ENCODE measurements around the gene HSD17B2.
"Not testable (repeated sequence)": the region's sequence is repeated elsewhere in the genome, so short reads cannot be mapped to it uniquely, and the experiment has no call there.

The HSD17B2 gene

GRCh38 chr16:82034981-82035612 lies at the start of gene HSD17B2:
HSD17B2 (plus strand) TSS chr16:82035253; CDS start chr16:82035425, 172 bp downstream.
- DNase-seq (ENCODE audit: low read depth): no peak

- DNase-seq (ENCODE audit: low read depth): no peak
These were observed 47.9 kb upstream of the HSD17B2 start for GRCh38 chr16:81987121-81987520.

- no peak for DNase-seq (ENCODE audit: low read depth)
These were observed 47.3 kb upstream of the HSD17B2 start for GRCh38 chr16:81987706-81988105.

DNA sequence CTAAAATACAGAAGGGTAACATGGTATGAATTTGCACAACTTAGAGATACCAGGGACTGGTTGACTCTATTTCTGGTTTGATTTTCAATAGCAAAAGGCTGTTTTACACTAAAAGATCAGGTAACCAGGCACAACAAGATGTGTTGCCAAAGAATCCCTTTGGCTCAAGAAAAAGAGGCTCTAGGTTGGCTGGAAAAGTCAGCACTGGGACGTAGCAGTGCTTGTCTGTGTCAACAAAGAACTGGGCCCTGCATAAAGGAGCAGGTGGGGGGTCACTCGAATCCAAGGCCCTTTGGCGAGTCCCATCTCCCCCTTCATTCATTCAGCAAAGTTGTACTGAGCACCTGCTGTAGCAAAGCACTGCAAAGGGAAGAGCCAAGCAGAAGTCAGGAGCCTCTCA lies 42.2 kb upstream of the HSD17B2 start:
- DNase-seq (ENCODE audit: low read depth): no peak

- no peak for DNase-seq (ENCODE audit: low read depth)
These were observed 40.6 kb upstream of the HSD17B2 start for GRCh38 chr16:81994485-81994884.

GRCh38 chr16:81995651-81996050 lies 39.4 kb upstream of the HSD17B2 start:
- DNase-seq (ENCODE audit: low read depth): no peak

DNA sequence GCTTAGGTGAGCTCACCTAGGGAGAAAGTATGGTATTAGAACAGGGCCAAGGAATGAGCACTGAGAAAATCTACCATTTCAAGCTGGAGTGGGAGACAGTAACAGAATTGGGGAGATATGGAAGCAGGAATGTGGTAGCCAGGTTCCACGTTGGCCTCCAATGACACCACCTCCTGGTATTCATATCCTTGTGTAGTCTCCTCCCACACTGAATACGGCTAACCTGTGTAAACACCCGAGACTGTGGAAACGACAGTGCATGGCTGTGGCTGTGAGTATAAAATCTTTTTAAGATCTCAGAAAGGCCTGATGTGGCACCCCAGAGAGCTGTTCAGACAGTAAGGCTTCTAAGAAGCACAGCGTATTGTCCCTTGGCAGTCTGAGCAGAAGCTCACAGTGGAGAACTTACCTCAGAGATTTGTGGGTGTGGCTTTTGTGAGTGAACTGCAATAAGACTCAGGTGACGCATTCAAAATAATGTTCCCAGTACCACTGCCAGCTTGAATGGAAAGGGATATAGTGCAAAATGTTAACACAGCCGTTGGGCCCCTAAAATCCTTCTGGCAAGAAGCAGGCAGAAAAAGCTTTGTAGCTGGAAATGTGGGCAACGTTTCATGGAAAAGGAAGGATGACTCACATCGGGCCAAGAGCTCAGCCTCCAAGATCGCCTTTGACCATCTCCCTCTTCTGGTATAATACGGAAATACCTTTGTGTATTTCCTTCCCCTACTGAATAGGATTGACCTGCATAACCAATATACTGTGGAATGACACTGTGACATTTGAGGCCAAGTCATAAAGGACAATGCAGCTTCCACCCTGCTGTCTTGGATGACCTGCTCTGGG lies 38.2 kb upstream of the HSD17B2 start:
- DNase-seq (ENCODE audit: low read depth): no peak

- DNase-seq (ENCODE audit: low read depth): peak; percentile 73
These were observed 37.3 kb upstream of the HSD17B2 start for GRCh38 chr16:81997738-81998137.

GRCh38 chr16:82002831-82003230 lies 32.2 kb upstream of the HSD17B2 start:
- DNase-seq (ENCODE audit: low read depth): no peak

DNA sequence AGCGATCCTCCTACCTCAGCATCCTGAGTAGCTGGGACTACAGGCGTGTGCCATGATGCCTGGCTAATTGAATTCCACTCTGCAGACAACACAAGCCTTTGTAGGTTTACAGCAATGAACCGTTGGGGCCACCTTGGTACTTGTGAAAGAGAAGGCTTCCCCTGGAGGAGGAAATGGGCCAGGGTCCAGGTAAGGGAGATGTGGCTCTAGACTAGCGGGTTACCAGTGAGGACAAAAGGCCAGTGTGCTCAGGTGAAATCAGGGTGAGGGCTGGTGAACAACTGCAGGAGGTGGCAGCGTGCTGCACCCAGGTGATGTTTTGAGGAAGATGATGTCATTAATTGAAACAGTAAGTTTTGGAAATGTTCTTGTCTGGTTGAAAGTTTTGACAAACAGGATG lies 30.5 kb upstream of the HSD17B2 start:
- no peak for DNase-seq (ENCODE audit: low read depth)

DNA sequence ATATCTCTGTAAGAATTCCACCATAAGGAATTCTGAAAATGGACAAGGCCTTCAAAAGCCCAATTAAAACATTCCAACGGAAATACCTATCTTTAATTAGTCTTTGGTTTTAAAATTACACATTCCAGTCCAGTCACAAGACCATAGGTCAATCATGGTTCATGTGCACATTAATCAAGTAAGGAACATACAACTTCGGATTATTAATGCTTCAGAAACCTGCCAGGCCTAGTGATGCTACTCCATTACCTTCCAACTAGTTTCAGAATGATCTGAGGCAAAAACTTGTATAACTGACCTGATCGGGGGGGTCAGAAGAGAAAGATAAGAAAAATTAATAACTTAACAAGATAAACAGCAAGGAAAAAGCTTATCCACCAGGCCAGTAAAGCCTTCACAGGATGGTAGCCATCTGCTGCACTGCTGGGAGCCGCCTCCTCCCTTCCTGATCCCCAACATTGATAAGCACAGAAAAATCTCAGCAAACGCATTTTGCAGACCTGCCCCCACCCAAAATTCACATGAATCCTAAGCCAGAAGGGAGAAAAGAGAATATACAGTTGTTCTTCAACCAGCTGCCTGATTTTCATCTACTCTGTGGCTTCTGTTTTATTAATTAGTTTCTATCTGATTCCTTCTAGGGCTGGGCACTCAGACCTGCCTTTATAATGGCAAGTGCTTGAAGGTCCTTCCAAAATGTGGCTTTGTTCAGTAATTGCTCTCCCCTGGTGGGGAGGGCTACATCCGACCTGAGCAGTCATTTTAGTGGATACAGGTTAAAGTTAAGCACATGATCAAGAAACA lies 29.8 kb upstream of the HSD17B2 start:
- DNase-seq (ENCODE audit: low read depth): no peak

DNA sequence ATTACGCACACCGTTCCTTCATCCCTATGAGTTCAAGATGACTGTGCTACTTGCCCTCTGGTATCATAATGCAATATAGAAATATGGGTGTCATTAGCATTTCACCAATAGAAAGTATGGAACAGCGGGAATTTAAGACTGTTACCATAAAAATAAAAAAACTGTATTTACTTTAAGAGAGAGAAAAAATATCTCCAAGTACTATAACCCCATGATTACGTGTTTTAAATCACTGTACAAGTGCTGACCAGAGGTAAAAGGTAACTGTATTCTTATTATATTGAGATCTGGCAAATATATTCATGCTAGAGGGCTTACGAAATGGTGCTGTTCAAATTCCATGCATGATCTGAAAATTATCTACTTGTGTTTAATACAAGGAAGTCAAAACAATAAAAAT lies 29.0 kb upstream of the HSD17B2 start:
- DNase-seq (ENCODE audit: low read depth): no peak

DNA sequence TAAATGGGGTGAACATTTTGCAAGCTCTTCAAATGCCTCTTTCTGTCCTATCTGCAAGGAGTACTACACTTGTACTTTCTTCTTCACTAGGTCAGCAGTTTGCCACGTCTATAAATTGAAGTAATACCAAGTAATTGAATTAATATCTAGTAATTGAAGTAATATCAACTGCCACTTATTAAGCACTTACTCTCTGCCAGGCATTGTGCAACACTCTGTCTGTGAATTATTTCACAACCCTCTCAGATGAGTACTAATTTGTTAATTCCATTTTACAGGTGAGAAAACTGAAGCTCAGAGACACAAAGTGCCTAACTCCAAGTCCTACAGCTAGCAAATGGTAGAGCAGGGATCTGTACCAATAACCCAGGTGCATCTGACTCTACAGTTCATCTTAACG lies 27.9 kb upstream of the HSD17B2 start:
- no peak for DNase-seq (ENCODE audit: low read depth)

GRCh38 chr16:82008957-82009592 lies 26.0 kb upstream of the HSD17B2 start:
- DNase-seq (ENCODE audit: low read depth): no peak

- not testable (repeated sequence) for DNase-seq (ENCODE audit: low read depth)
These were observed 25.3 kb upstream of the HSD17B2 start for GRCh38 chr16:82009789-82010188.

GRCh38 chr16:82010649-82011048 lies 24.4 kb upstream of the HSD17B2 start:
- DNase-seq (ENCODE audit: low read depth): no peak

DNA sequence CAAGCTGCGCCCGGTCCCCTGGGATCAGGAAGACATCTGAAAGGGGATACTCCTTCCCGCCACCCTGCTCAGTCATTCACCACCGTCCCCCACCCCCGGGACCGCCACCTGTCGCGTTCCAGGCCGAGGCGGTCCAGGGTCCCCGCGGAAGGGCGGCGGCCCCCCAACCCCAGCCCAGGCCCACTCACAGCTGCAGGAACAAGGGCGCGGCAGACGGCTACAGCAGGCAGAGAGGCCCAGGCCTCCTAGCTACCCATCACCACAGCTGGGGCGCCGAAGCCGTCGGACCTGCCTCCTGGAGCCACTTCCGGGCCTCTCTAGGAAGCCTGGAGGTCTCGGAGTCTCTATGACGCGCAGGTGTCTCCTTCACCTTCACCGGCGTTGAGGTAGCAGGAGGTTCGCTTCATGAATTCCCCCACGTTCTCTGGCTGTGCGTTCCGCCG lies 23.8 kb upstream of the HSD17B2 start, which contains the start of gene SDR42E1:
SDR42E1 (minus strand) TSS at position 272 of the 443 bp plus-strand sequence. CDS start 10,612 bp downstream, outside the sequence.
- no peak for DNase-seq (ENCODE audit: low read depth)

- no peak for DNase-seq (ENCODE audit: low read depth)
These were observed 21.9 kb upstream of the HSD17B2 start for GRCh38 chr16:82013139-82013538.

DNA sequence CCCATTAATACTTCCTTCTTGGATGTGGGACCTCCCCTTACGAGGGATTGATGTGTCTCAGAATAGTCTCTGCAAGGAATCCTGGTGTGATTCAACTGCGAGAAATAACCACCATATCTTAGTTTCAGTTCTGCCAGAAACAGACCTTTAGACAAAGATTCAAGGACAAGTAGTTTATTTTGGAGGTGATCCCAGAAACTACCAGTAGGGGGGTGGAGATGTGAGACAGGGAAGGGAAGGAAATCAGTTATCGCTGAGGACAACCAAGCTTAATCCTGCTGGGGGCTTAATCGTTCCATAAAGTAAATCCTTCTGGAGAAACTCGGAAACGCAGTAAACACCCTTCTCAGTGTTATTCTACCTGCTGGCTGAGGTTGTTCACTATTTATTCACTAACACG lies 18.8 kb upstream of the HSD17B2 start:
- no peak for DNase-seq (ENCODE audit: low read depth)

DNA sequence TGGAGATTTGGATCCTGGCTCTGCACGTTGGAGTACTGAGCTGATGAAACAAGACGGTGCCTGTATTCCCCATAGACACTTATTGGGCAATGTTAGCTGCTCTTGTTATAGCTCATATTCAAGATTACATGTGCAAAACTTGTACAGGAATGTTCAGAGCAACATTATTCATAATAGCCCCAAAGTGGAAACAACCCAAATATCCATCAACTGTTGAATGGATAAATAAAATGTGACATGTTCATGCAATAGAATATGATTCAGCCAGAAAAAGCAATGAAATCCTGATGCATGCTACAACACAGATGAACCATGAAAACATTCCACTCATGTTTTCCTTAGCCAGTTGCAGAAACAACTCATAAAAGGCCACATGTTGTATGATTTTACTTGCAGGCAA lies 18.1 kb upstream of the HSD17B2 start:
- DNase-seq (ENCODE audit: low read depth): no peak

DNA sequence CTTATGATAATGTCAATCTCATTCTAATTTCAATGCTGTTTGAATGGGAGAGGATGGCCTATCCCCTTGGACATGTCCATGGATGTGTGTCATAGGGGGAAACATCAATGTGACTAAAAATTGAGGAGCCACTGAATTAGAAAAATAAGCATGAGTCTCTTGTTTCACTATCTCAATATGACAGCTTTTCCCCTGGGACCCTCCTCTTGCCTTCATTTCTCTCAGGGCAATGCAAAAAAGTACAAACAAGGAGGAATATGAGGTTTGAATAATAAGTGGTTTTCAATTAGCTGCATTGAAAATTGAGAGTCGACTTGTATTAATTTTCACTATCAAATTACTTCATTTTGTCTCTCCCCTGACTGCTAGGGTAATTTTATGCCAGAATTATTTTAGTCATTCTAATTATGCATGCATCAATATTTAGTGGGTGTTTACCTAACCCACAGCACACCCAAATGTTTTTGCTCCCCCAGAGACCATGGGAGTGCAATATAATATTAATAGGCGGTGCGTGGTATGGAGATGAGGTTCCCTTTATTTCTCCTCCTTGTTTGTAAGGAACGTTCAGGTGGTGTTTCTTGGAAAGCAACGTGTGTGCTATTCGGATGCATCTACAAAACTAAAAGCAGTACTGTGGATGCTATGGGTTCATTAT lies 17.0 kb upstream of the HSD17B2 start:
- DNase-seq (ENCODE audit: low read depth): no peak

- no peak for DNase-seq (ENCODE audit: low read depth)
These were observed 15.5 kb upstream of the HSD17B2 start for GRCh38 chr16:82019535-82019934.
